C4-2B (cell line): Measurements from ENCODE around the gene CHCHD6.

Experiments
- ZFX ChIP-seq: fragments of 450-650 bp; IDR thresholded peaks from 2 replicates; pipeline ENCODE4 v1.6.1; 2017
- TF ChIP-seq, protein P1 (sequence below): fragments of 450-650 bp; conservative IDR thresholded peaks from 2 replicates; pipeline ENCODE4 v1.5.1; 2017; ENCODE audit warnings: mild to moderate bottlenecking

DNA sequence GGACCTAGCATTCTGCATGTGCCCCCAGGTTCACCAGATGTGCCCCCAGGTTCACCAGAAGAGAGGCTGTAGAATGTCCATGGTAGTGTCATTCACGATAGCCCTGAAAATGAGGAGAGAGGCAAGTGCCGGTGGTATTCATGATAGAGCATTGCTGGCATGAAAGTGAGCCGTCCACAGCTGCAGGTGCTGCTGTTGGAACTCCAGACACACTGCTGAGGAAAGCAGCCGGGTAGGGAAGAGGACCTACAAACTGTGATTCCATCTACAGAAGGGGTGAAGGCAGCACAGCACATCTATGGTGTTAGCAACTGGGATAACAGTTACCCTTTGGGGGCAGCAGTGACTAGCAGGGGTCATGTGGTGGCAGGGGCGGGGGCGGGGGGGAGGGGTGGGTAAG lies 153.9 kb downstream of the CHCHD6 start:
- TF ChIP-seq, protein P1, sequence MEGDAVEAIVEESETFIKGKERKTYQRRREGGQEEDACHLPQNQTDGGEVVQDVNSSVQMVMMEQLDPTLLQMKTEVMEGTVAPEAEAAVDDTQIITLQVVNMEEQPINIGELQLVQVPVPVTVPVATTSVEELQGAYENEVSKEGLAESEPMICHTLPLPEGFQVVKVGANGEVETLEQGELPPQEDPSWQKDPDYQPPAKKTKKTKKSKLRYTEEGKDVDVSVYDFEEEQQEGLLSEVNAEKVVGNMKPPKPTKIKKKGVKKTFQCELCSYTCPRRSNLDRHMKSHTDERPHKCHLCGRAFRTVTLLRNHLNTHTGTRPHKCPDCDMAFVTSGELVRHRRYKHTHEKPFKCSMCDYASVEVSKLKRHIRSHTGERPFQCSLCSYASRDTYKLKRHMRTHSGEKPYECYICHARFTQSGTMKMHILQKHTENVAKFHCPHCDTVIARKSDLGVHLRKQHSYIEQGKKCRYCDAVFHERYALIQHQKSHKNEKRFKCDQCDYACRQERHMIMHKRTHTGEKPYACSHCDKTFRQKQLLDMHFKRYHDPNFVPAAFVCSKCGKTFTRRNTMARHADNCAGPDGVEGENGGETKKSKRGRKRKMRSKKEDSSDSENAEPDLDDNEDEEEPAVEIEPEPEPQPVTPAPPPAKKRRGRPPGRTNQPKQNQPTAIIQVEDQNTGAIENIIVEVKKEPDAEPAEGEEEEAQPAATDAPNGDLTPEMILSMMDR: no peak
- no peak for TF ChIP-seq ZFX
